PC-3 (cell line): ENCODE data around the gene TARBP1.

ENCODE experiments used
- CTCF ChIP-seq: fragments of 300-600 bp; sonication (generic); conservative IDR thresholded peaks from 2 replicates; pipeline ENCODE4 v1.5.1; 2017; ENCODE audit warnings: antibody characterized with exemption, low read depth, mild to moderate bottlenecking, low read length
- EZH2 ChIP-seq: fragments of 300-600 bp; sonication (generic); IDR thresholded peaks from one replicate; pipeline ENCODE4 v1.6.1; 2017; ENCODE audit warnings: antibody characterized with exemption, mild to moderate bottlenecking, low read length; ENCODE audit not compliant: unreplicated experiment
- EZH2phosphoT487 ChIP-seq: fragments of 300-600 bp; sonication (generic); IDR thresholded peaks from 2 replicates; pipeline ENCODE4 v1.6.1; 2018; ENCODE audit warnings: mild to moderate bottlenecking, antibody characterized with exemption, low read length, borderline replicate concordance

GRCh38 chr1:234502785-234503184 is 23.8 kb upstream of the TARBP1 start:
- TF ChIP-seq CTCF = no peak
- TF ChIP-seq EZH2phosphoT487 = no peak
- no peak for TF ChIP-seq EZH2
